HepG2 (cell line): ENCODE results near the gene ADSS1. TPM values are rescaled to one million over a fixed set of nuclear protein-coding genes. Genes with fewer than 3 reads are reported as not detected.

Experiments used
- AGO1 ChIP-seq: fragments of 200-400 bp; formaldehyde crosslinking; IDR thresholded peaks from 2 replicates; pipeline ENCODE4 v1.6.1; 2017; ENCODE audit warnings: mild to moderate bottlenecking, low read depth, low read length, moderate library complexity; ENCODE audit not compliant: poor library complexity, severe bottlenecking
- BCLAF1 ChIP-seq: fragments of 450-650 bp; IDR thresholded peaks from 2 replicates; pipeline ENCODE4 v1.6.1; 2017; ENCODE audit warnings: mild to moderate bottlenecking
- ETV5 ChIP-seq: IDR thresholded peaks from 2 replicates; pipeline ENCODE4 v1.6.1; 2018; ENCODE audit warnings: missing biosample characterization, missing genetic modification reagents, inconsistent platforms, borderline replicate concordance
- NR0B2 ChIP-seq: sonication (generic); formaldehyde crosslinking; IDR thresholded peaks from 2 replicates; pipeline ENCODE4 v1.4.0; 2020; ENCODE audit warnings: mild to moderate bottlenecking, missing genetic modification reagents
- PATZ1 ChIP-seq: sonication (generic); formaldehyde crosslinking; IDR thresholded peaks from 2 replicates; pipeline ENCODE4 v1.4.0; 2020; ENCODE audit warnings: missing genetic modification reagents
- TBP ChIP-seq: sonication (generic); formaldehyde crosslinking; IDR thresholded peaks from 2 replicates; pipeline ENCODE4 v1.5.0; 2020; ENCODE audit warnings: missing genetic modification reagents
- THAP9 ChIP-seq: sonication (generic); formaldehyde crosslinking; IDR thresholded peaks from 2 replicates; pipeline ENCODE4; 2020; ENCODE audit warnings: missing genetic modification reagents, mild to moderate bottlenecking, borderline replicate concordance
- ZBTB8A ChIP-seq: sonication (generic); formaldehyde crosslinking; IDR thresholded peaks from 2 replicates; pipeline ENCODE4 v1.4.0; 2020; ENCODE audit warnings: mild to moderate bottlenecking, low read depth, missing genetic modification reagents, borderline replicate concordance
- ZFP90 ChIP-seq: sonication (generic); formaldehyde crosslinking; IDR thresholded peaks from 2 replicates; pipeline ENCODE4 v1.8.0; 2022; ENCODE audit warnings: missing genetic modification reagents, mild to moderate bottlenecking, inconsistent platforms, borderline replicate concordance
- ZNF512B ChIP-seq: sonication (generic); formaldehyde crosslinking; IDR thresholded peaks from 2 replicates; pipeline ENCODE4 v1.5.1; 2020; ENCODE audit warnings: missing genetic modification reagents, mild to moderate bottlenecking, borderline replicate concordance
- ZNF570 ChIP-seq: sonication (generic); formaldehyde crosslinking; IDR thresholded peaks from 2 replicates; pipeline ENCODE4 v1.4.0; 2020; ENCODE audit warnings: mild to moderate bottlenecking, missing genetic modification reagents, borderline replicate concordance
- ZNF644 ChIP-seq: IDR thresholded peaks from 2 replicates; pipeline ENCODE4 v1.6.1; 2016; ENCODE audit warnings: low read depth
- ZNF766 ChIP-seq: sonication (generic); formaldehyde crosslinking; IDR thresholded peaks from 2 replicates; pipeline ENCODE4 v1.5.0; 2020; ENCODE audit warnings: missing genetic modification reagents, borderline replicate concordance
- ZNF83 ChIP-seq: sonication (generic); formaldehyde crosslinking; IDR thresholded peaks from 2 replicates; pipeline ENCODE4 v1.4.0; 2020; ENCODE audit warnings: missing genetic modification reagents, mild to moderate bottlenecking, borderline replicate concordance
- ZNF879 ChIP-seq: sonication (generic); formaldehyde crosslinking; IDR thresholded peaks from 2 replicates; pipeline ENCODE4 v1.8.1; 2023; ENCODE audit warnings: missing genetic modification reagents
- polyA plus RNA-seq, 8 experiments: library from polyadenylated mRNA; depleted of rRNA in 3 of 8; stranded (reverse) in 7 of 8; unstranded in 1 of 8; fragments of >200 nt; fragmentation: Illumina TruSeq in 4 of 8; extraction: Trizol in 4 of 8; gene quantifications; 2 replicates each; pipeline versions ENCODE4 v1.2.1 to v1.2.3, GENCODE V29; 2011 to 2016; ENCODE audit warnings: low read depth in 4 of 8, missing spikeins in 1 of 8, mixed read lengths in 1 of 8; ENCODE audit not compliant: insufficient read depth in 1 of 8
- total RNA-seq, 5 experiments: library from RNA; depleted of rRNA; stranded (reverse); fragments of >200 nt; fragmentation: Illumina TruSeq; extraction: Trizol; gene quantifications; 2 replicates each; pipeline ENCODE4 v1.2.3, GENCODE V29; 2016; ENCODE audit warnings: low read depth in 1 of 5
- TF ChIP-seq, protein P1 (sequence below): sonication (generic); formaldehyde crosslinking; IDR thresholded peaks from 2 replicates; pipeline ENCODE4 v1.5.0; 2020; ENCODE audit warnings: missing genetic modification reagents, mild to moderate bottlenecking, borderline replicate concordance

The ADSS1 gene
- total and polyA plus RNA-seq, 2 of the 13 experiments (the other 11 are each of a cell fraction or from before 2014, with no cell fraction given) = 1.0 to 36.7 TPM

DNA sequence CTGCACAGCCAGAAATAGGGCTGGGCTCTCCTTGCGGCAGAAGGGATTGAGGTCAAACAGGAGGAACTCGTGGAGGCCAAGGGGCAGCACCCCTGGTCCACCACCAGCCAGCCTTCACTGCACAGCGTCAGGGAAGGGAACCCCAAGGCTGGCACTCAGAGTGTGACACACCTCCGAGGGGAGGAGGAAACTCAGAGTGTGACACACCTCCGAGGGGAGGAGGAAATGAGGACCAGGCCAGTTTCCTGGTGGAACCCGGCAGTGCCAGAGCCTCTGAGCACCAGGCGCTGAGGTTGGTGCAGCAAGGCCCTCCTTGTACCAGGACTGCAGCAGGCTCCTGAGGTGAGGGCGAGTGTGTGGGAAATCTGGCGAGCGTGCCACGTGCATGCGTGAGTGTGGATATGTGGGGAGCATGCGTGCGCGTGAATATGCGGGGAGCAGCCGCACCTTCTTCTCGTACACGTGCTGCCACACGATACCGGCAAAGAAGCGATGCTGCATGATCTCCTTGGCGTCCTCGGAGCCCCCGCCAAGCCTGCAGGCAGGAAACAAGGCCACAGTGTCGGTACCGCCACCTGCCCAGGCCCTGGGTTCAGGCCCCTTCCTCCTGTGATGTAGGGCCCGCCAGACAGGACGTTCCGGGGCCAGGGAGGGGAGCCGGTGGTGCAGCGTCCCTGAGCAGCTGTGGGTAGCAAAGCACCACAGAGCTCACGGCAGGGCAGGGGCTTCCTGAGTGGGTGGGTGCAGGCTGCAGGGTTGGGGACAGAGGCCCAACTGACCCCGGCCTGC, 48.1 kb downstream of the ADSS1 start (continued):
- TF ChIP-seq, protein P1, sequence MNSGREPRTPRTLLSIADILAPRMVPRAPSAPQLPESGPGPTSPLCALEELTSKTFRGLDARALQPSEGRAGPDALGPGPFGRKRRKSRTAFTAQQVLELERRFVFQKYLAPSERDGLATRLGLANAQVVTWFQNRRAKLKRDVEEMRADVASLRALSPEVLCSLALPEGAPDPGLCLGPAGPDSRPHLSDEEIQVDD (CRISPR knock-in tag) = no peak
- TF ChIP-seq ZNF83 = no peak
- TF ChIP-seq ZNF570 = no peak
- no peak for TF ChIP-seq PATZ1 (CRISPR knock-in tag)
- TF ChIP-seq ZNF644 (CRISPR knock-in tag) = no peak
- TF ChIP-seq ETV5 (CRISPR knock-in tag) = no peak
- TF ChIP-seq NR0B2 (CRISPR knock-in tag) = 0 out of 2 replicates have a peak, but pooled peaks have one; percentile 24
- TF ChIP-seq ZFP90 (CRISPR knock-in tag) = no peak
- TF ChIP-seq ZNF766 = no peak
- no peak for TF ChIP-seq BCLAF1
- TF ChIP-seq ZNF879 = no peak
- TF ChIP-seq ZNF512B (CRISPR knock-in tag) = no peak
- TF ChIP-seq THAP9 (CRISPR knock-in tag) = no peak
- TF ChIP-seq TBP = no peak
- TF ChIP-seq ZBTB8A = no peak
- TF ChIP-seq AGO1 = peak; percentile 82
